Pulmonary artery endothelial cell (primary cell): ENCODE results near the gene ZDHHC5. TPM values are rescaled to one million over a fixed set of nuclear protein-coding genes. Genes with fewer than 3 reads are reported as not detected.
"Not testable (repeated sequence)": the region's sequence is repeated elsewhere in the genome, so short reads cannot be mapped to it uniquely, and the experiment has no call there.

ENCODE experiments used
- DNase-seq: peaks from one replicate; pipeline ENCODE4 v3.0.0-alpha.2; 2011; ENCODE audit warnings: low read depth, low spot score
- total RNA-seq: library from RNA; depleted of rRNA; stranded (reverse); fragments of >200 nt; gene quantifications from 2 replicates; pipeline ENCODE4 v1.2.3, GENCODE V29; 2014

ZDHHC5 gene
- total RNA-seq, 1 donor from 2014 or later, result 39.4 TPM

- no peak for DNase-seq
Observed at GRCh38 chr11:57663975-57664374, 3.9 kb upstream of the ZDHHC5 start.

- peak; percentile 98 for DNase-seq
Observed at GRCh38 chr11:57667117-57667735, 688 bp upstream of the ZDHHC5 start.

- DNase-seq, result no peak
Observed at GRCh38 chr11:57668434-57668782, 494 bp downstream of the ZDHHC5 start.

GRCh38 chr11:57674251-57674650 is 6.3 kb downstream of the ZDHHC5 start:
- no peak for DNase-seq

GRCh38 chr11:57675176-57675941 is 7.4 kb downstream of the ZDHHC5 start:
- DNase-seq, result no peak

- no peak for DNase-seq
Observed at GRCh38 chr11:57679396-57679795, 11.5 kb downstream of the ZDHHC5 start.

GRCh38 chr11:57680552-57680874 is 12.6 kb downstream of the ZDHHC5 start:
- no peak for DNase-seq

GRCh38 chr11:57681168-57681567 is 13.3 kb downstream of the ZDHHC5 start:
- no peak for DNase-seq

- DNase-seq, result not testable (repeated sequence)
Observed at GRCh38 chr11:57690474-57690873, 22.6 kb downstream of the ZDHHC5 start.

GRCh38 chr11:57698843-57699365 is 31.0 kb downstream of the ZDHHC5 start:
- no peak for DNase-seq

GRCh38 chr11:57699813-57700212 is 31.9 kb downstream of the ZDHHC5 start:
- DNase-seq, result no peak

- no peak for DNase-seq
Observed at GRCh38 chr11:57700425-57700824, 32.5 kb downstream of the ZDHHC5 start.

- no peak for DNase-seq
Observed at GRCh38 chr11:57703341-57703740, 35.4 kb downstream of the ZDHHC5 start.

GRCh38 chr11:57704932-57705331 is 37.0 kb downstream of the ZDHHC5 start:
- DNase-seq, result no peak

- DNase-seq, result not testable (repeated sequence)
Observed at GRCh38 chr11:57705432-57705831, 37.5 kb downstream of the ZDHHC5 start.

- DNase-seq, result no peak
Observed at GRCh38 chr11:57709802-57710367, 42.0 kb downstream of the ZDHHC5 start.

- DNase-seq, result peak; percentile 45
Observed at GRCh38 chr11:57711414-57712255, 43.7 kb downstream of the ZDHHC5 start, which contains the start of gene MED19. Gene MED19 (minus strand): TSS chr11:57712215. CDS start chr11:57712179, 36 bp downstream.

- DNase-seq, result peak; percentile 100
Observed at GRCh38 chr11:57712256-57713150, 44.6 kb downstream of the ZDHHC5 start, which contains the start of gene TMX2. Gene TMX2 (plus strand): TSS chr11:57712593. CDS start chr11:57712619, 26 bp downstream.

GRCh38 chr11:57713835-57714234 is 45.9 kb downstream of the ZDHHC5 start:
- DNase-seq, result no peak

GRCh38 chr11:57716726-57717125 is 48.8 kb downstream of the ZDHHC5 start:
- not testable (repeated sequence) for DNase-seq
